OCI-LY7 (cell line): ENCODE measurements around the gene CELF4. TPM values are rescaled to one million over a fixed set of nuclear protein-coding genes. Genes with fewer than 3 reads are reported as not detected.

Experiments used
- BruUV-seq: library from RNA; stranded (reverse); fragments of 400-500 nt; replicated peaks from 2 replicates; lab custom pipeline; 2021; lab: Mats Ljungman, UMichigan
- CTCF ChIA-PET: fragments of 300-600 bp; sonication (Branson Sonifier 250); formaldehyde crosslinking; loops from one replicate; lab custom pipeline; 2022; ENCODE audit warnings: antibody characterized with exemption; ENCODE audit not compliant: unreplicated experiment; lab: Charles Lee
- POLR2A ChIA-PET: fragments of 300-600 bp; sonication (Branson Sonifier 250); formaldehyde crosslinking; loops from one replicate; lab custom pipeline; 2022; ENCODE audit warnings: antibody characterized with exemption; lab: Charles Lee
- DNase-seq: peaks from one replicate; pipeline ENCODE4 v3.0.0-alpha.2; 2015; ENCODE audit warnings: low spot score
- H2AFZ ChIP-seq: fragments of 200-600 bp; sonication (generic), shearing (Covaris generic); 2 replicates; pipeline ENCODE4 v1.6.1; 2014; ENCODE audit warnings: mild to moderate bottlenecking, antibody characterized with exemption, low read length, moderate library complexity
- H3K27ac ChIP-seq: fragments of 200-600 bp; sonication (generic); 2 replicates; pipeline ENCODE4 v1.5.1; 2014; ENCODE audit warnings: mixed run types, low read depth, mild to moderate bottlenecking, moderate library complexity, low read length, inconsistent platforms; ENCODE audit not compliant: poor library complexity, severe bottlenecking
- H3K36me3 ChIP-seq: fragments of 200-600 bp; sonication (generic); 2 replicates; pipeline ENCODE4 v1.6.1; 2014; ENCODE audit warnings: mild to moderate bottlenecking, antibody characterized with exemption, low read length, moderate library complexity, mixed read lengths; ENCODE audit not compliant: insufficient read depth
- H3K4me1 ChIP-seq: fragments of 200-600 bp; sonication (generic); 2 replicates; pipeline ENCODE4 v1.5.1; 2014; ENCODE audit warnings: mild to moderate bottlenecking, low read length; ENCODE audit not compliant: insufficient read depth, poor library complexity, severe bottlenecking
- H3K4me2 ChIP-seq: fragments of 200-600 bp; sonication (generic); 2 replicates; pipeline ENCODE4 v1.6.1; 2014; ENCODE audit warnings: mild to moderate bottlenecking, low read length
- H3K4me3 ChIP-seq: fragments of 200-600 bp; sonication (generic); 2 replicates; pipeline ENCODE4 v1.5.1; 2014; ENCODE audit warnings: mild to moderate bottlenecking, low read depth, low read length; ENCODE audit not compliant: poor library complexity, severe bottlenecking
- H3K79me2 ChIP-seq: fragments of 200-600 bp; sonication (generic); 2 replicates; pipeline ENCODE4 v1.6.1; 2016; ENCODE audit warnings: low read depth, mild to moderate bottlenecking, low read length, moderate library complexity, mixed read lengths; ENCODE audit not compliant: insufficient read depth
- H3K9me2 ChIP-seq: fragments of 200-600 bp; sonication (generic); 2 replicates; pipeline ENCODE4 v1.6.1; 2016; ENCODE audit warnings: mild to moderate bottlenecking, low read length, mixed read lengths; ENCODE audit not compliant: insufficient read depth
- H3K9me3 ChIP-seq: fragments of 200-600 bp; sonication (generic); 2 replicates; pipeline ENCODE4 v1.6.1; 2014; ENCODE audit warnings: mild to moderate bottlenecking, mixed run types, low read length, mixed read lengths
- H4K20me1 ChIP-seq: fragments of 200-600 bp; sonication (generic); 2 replicates; pipeline ENCODE4 v1.6.1; 2014; ENCODE audit warnings: mild to moderate bottlenecking, antibody characterized with exemption, low read length, moderate library complexity, mixed read lengths; ENCODE audit not compliant: insufficient read depth
- CTCF ChIP-seq: fragments of 200-600 bp; sonication (generic); conservative IDR thresholded peaks from 2 replicates; pipeline ENCODE4 v1.5.1; 2014; ENCODE audit warnings: mild to moderate bottlenecking, antibody characterized with exemption, low read length, moderate library complexity, mixed read lengths
- EZH2phosphoT487 ChIP-seq: fragments of 200-600 bp; sonication (generic); IDR thresholded peaks from 2 replicates; pipeline ENCODE4 v1.6.1; 2018; ENCODE audit warnings: low read depth, borderline replicate concordance, mild to moderate bottlenecking, mixed run types, antibody characterized with exemption, low read length, moderate library complexity, mixed read lengths
- intact Hi-C: fragments of 100-400 bp; cut with micrococcal nuclease; formaldehyde crosslinking; loops from one replicate; pipeline ENCODE4 v1.10.0; 2022; ENCODE audit not compliant: unreplicated experiment
- total RNA-seq, 2 experiments: library from RNA; depleted of rRNA in 1 of 2; stranded (reverse); fragments of >200 nt in 1 of 2; shearing (Covaris generic) in 1 of 2; gene quantifications; 2 replicates each; pipeline ENCODE4 v1.2.3, GENCODE V29; 2014 to 2022

CELF4 gene
- total RNA-seq, 2 experiments from 2014 or later, result not detected

GRCh38 chr18:37568671-37569070 is 3.1 kb upstream of the CELF4 start:
- ChIA-PET CTCF (no interaction called here), POLR2A (no interaction called here)
- H3K79me2 ChIP-seq, result no peaks in the 10 kb centered on the region
- BruUV-seq, result no TSS peak
- H3K9me3 ChIP-seq, result no peaks in the 10 kb centered on the region
- no peak for DNase-seq
- H3K4me3 ChIP-seq, result no peak overlapping the region
- no peak for TF ChIP-seq CTCF
- no peak for TF ChIP-seq EZH2phosphoT487
- intact Hi-C loops, result no loop called here
- no peaks in the 10 kb centered on the region for H3K36me3 ChIP-seq
- no peaks in the 10 kb centered on the region for H3K4me1 ChIP-seq
- H2AFZ ChIP-seq, result no peak overlapping the region
- no peak overlapping the region for H3K4me2 ChIP-seq
- no peaks in the 10 kb centered on the region for H3K9me2 ChIP-seq
- no peak overlapping the region for H3K27ac ChIP-seq
- no peaks in the 10 kb centered on the region for H4K20me1 ChIP-seq

- no peak for DNase-seq
- H3K79me2 ChIP-seq, result no peaks in the 10 kb centered on the region
- H3K4me2 ChIP-seq, result no peak overlapping the region
- no peak overlapping the region for H3K4me3 ChIP-seq
- H3K36me3 ChIP-seq, result no peaks in the 10 kb centered on the region
- no TSS peak for BruUV-seq
- no peaks in the 10 kb centered on the region for H3K9me2 ChIP-seq
- no peaks in the 10 kb centered on the region for H3K4me1 ChIP-seq
- ChIA-PET CTCF (no interaction called here), POLR2A (no interaction called here)
- no peak overlapping the region for H2AFZ ChIP-seq
- intact Hi-C loops, result no loop called here
- H4K20me1 ChIP-seq, result no peaks in the 10 kb centered on the region
- no peak overlapping the region for H3K27ac ChIP-seq
- TF ChIP-seq EZH2phosphoT487 (no peak), CTCF (no peak)
- no peaks in the 10 kb centered on the region for H3K9me3 ChIP-seq
These were observed 2.4 kb upstream of the CELF4 start for GRCh38 chr18:37567994-37568359.

GRCh38 chr18:37567061-37567993 is 1.7 kb upstream of the CELF4 start:
- Histone ChIP-seq H3K4me3 (no peak overlapping the region), H3K9me3 (no peaks in the 10 kb centered on the region), H2AFZ (no peak overlapping the region), H3K4me2 (no peak overlapping the region), H3K79me2 (no peaks in the 10 kb centered on the region), H3K4me1 (no peaks in the 10 kb centered on the region), H3K27ac (no peak overlapping the region), H3K36me3 (no peaks in the 10 kb centered on the region), H3K9me2 (no peaks in the 10 kb centered on the region), H4K20me1 (no peaks in the 10 kb centered on the region)
- no peak for DNase-seq
- no TSS peak for BruUV-seq
- ChIA-PET CTCF (no interaction called here), POLR2A (no interaction called here)
- intact Hi-C loops, result no loop called here
- TF ChIP-seq EZH2phosphoT487 (no peak), CTCF (no peak)
